ENCODE measurements around the gene NXPH4. TPM values are rescaled to one million over a fixed set of nuclear protein-coding genes. Genes with fewer than 3 reads are reported as not detected.

The NXPH4 gene
- total and polyA plus RNA-seq, 2 donors (not counting 1 experiment from before 2014, with no cell fraction given), result 3.5 to 8.6 TPM

DNA sequence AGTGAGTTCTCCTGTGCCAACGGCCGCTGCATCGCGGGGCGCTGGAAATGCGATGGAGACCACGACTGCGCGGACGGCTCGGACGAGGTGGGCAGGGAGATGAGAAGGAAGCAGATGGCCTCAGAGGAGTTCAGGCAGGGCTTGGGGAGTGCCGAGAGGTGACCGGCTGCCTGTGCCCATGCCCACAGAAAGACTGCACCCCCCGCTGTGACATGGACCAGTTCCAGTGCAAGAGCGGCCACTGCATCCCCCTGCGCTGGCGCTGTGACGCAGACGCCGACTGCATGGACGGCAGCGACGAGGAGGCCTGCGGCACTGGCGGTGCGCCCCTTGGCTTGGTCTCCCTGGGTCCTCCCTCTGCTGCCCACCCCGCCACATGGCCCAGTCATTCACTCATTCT lies 13.4 kb upstream of the NXPH4 start:
- DNase-seq (no peak), ATAC-seq (ENCODE audit: low read depth) (no peak)
- H3K27ac ChIP-seq (ENCODE audit: low read length in 2 of 2), result no peak overlapping the region
- no peaks in the 10 kb centered on the region for H3K4me1 Mint-ChIP-seq
- no peaks in the 10 kb centered on the region for H3K27me3 Mint-ChIP-seq
- TF ChIP-seq, protein P1, sequence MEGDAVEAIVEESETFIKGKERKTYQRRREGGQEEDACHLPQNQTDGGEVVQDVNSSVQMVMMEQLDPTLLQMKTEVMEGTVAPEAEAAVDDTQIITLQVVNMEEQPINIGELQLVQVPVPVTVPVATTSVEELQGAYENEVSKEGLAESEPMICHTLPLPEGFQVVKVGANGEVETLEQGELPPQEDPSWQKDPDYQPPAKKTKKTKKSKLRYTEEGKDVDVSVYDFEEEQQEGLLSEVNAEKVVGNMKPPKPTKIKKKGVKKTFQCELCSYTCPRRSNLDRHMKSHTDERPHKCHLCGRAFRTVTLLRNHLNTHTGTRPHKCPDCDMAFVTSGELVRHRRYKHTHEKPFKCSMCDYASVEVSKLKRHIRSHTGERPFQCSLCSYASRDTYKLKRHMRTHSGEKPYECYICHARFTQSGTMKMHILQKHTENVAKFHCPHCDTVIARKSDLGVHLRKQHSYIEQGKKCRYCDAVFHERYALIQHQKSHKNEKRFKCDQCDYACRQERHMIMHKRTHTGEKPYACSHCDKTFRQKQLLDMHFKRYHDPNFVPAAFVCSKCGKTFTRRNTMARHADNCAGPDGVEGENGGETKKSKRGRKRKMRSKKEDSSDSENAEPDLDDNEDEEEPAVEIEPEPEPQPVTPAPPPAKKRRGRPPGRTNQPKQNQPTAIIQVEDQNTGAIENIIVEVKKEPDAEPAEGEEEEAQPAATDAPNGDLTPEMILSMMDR (IDR thresholded peaks at IDR 0.05), result no peak
- TF ChIP-seq EZH2 (IDR thresholded peaks at IDR 0.05; ENCODE audit: borderline replicate concordance, insufficient read depth, low read depth, low read length, poor library complexity, severe bottlenecking), result no peak
- H3K9me3 Mint-ChIP-seq (ENCODE audit: insufficient read depth), result no peaks in the 10 kb centered on the region
- no peaks in the 10 kb centered on the region for H3K9me3 ChIP-seq (ENCODE audit: control extremely low read depth in 1 of 3, control insufficient read depth in 2 of 3, insufficient read depth in 1 of 3, low read length in 2 of 3)
- no peaks in the 10 kb centered on the region for H3K4me1 ChIP-seq (ENCODE audit: control insufficient read depth in 2 of 2, insufficient read depth in 2 of 2, low read length in 2 of 2)
- H3K9ac ChIP-seq (ENCODE audit: low read length), result no peak overlapping the region
- H3K27ac Mint-ChIP-seq, result no peak overlapping the region
- no peaks in the 10 kb centered on the region for H4K20me1 ChIP-seq (ENCODE audit: control insufficient read depth, insufficient read depth, low read length, poor library complexity, severe bottlenecking)
- no peaks in the 10 kb centered on the region for H3K36me3 ChIP-seq (replicated peaks in 1 of 2; ENCODE audit: control extremely low read depth in 1 of 2, control insufficient read depth in 1 of 2, extremely low read depth in 1 of 2, insufficient read depth in 2 of 2, low read length in 1 of 2)
- no peak overlapping the region for H3K4me3 Mint-ChIP-seq
- POLR2A ChIA-PET, result no interaction called here
- CTCF ChIA-PET, result interaction anchor here (0.6 kb wide), 1 partner anchor 836 kb away, joined by 4 read pairs; no protein-coding TSS in a partner anchor
- no peak overlapping the region for H3K4me3 ChIP-seq (ENCODE audit: control extremely low read depth in 1 of 5, extremely low read depth in 1 of 5, insufficient read depth in 1 of 5, low read depth in 2 of 5, low read length in 4 of 5)
- H3K4me2 ChIP-seq (replicated peaks; ENCODE audit: low read depth, low read length, poor library complexity, severe bottlenecking), result no peak overlapping the region
- WGBS (ENCODE audit: insufficient coverage), result 97% methylated on average over 28 of the region's 28 CpGs
- H3K27me3 ChIP-seq (replicated peaks in 1 of 4; ENCODE audit: control extremely low read depth in 1 of 4, control insufficient read depth in 3 of 4, insufficient read depth in 4 of 4, low read length in 3 of 4), result no peaks in the 10 kb centered on the region
- H3K79me2 ChIP-seq (ENCODE audit: control insufficient read depth, insufficient read depth, low read length), result no peaks in the 10 kb centered on the region
- intact Hi-C loops (cut with micrococcal nuclease), result no loop called here
- H2AFZ ChIP-seq (ENCODE audit: insufficient read depth, low read depth, low read length, poor library complexity, severe bottlenecking), result no peak overlapping the region

DNA sequence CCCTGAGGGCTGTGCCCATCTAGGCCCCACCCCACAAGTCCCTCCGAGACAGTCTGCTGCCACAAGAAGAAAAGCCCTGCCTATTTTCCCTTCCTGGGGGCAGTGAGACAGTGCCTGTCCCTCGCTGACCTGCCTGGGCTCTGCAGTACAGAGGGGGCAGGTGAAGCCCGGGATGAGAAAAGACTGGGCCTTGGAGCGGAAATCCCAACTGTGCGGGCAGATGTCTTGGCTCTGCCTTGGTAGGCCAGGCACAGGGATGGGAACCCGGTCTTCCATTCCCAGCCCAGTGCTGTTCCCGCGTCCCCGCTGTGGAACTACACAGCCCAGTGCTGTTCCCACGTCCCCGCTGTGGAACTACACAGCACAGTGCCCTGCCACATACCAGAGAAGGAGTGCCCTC lies 12.8 kb upstream of the NXPH4 start:
- 89% methylated on average over 11 of the region's 11 CpGs for WGBS (ENCODE audit: insufficient coverage)

More for the DNA sequence above, 12.8 kb upstream of the NXPH4 start:
- H3K4me3 ChIP-seq (ENCODE audit: control extremely low read depth in 1 of 5, extremely low read depth in 1 of 5, insufficient read depth in 1 of 5, low read depth in 2 of 5, low read length in 4 of 5), result no peak overlapping the region
- H3K27ac ChIP-seq (ENCODE audit: low read length in 2 of 2), result no peak overlapping the region
- no peak overlapping the region for H2AFZ ChIP-seq (ENCODE audit: insufficient read depth, low read depth, low read length, poor library complexity, severe bottlenecking)
- H3K36me3 ChIP-seq (replicated peaks in 1 of 2; ENCODE audit: control extremely low read depth in 1 of 2, control insufficient read depth in 1 of 2, extremely low read depth in 1 of 2, insufficient read depth in 2 of 2, low read length in 1 of 2), result no peaks in the 10 kb centered on the region
- H4K20me1 ChIP-seq (ENCODE audit: control insufficient read depth, insufficient read depth, low read length, poor library complexity, severe bottlenecking), result no peaks in the 10 kb centered on the region
- ATAC-seq (ENCODE audit: low read depth) (no peak), DNase-seq (no peak)
- no peaks in the 10 kb centered on the region for H3K27me3 ChIP-seq (replicated peaks in 1 of 4; ENCODE audit: control extremely low read depth in 1 of 4, control insufficient read depth in 3 of 4, insufficient read depth in 4 of 4, low read length in 3 of 4)
- H3K4me1 ChIP-seq (ENCODE audit: control insufficient read depth in 2 of 2, insufficient read depth in 2 of 2, low read length in 2 of 2), result no peaks in the 10 kb centered on the region
- CTCF ChIA-PET, result no interaction called here
- Mint-ChIP-seq H3K4me3 (no peak overlapping the region), H3K27ac (no peak overlapping the region), H3K27me3 (no peaks in the 10 kb centered on the region), H3K9me3 (ENCODE audit: insufficient read depth) (no peaks in the 10 kb centered on the region), H3K4me1 (no peaks in the 10 kb centered on the region)
- intact Hi-C loops (cut with micrococcal nuclease), result no loop called here
- no peak overlapping the region for H3K9ac ChIP-seq (ENCODE audit: low read length)
- no peak for TF ChIP-seq EZH2 (IDR thresholded peaks at IDR 0.05; ENCODE audit: borderline replicate concordance, insufficient read depth, low read depth, low read length, poor library complexity, severe bottlenecking)
- TF ChIP-seq, protein P1 (IDR thresholded peaks at IDR 0.05), result no peak
- POLR2A ChIA-PET, result no interaction called here
- no peaks in the 10 kb centered on the region for H3K9me3 ChIP-seq (ENCODE audit: control extremely low read depth in 1 of 3, control insufficient read depth in 2 of 3, insufficient read depth in 1 of 3, low read length in 2 of 3)
- H3K4me2 ChIP-seq (replicated peaks; ENCODE audit: low read depth, low read length, poor library complexity, severe bottlenecking), result no peak overlapping the region
- no peaks in the 10 kb centered on the region for H3K79me2 ChIP-seq (ENCODE audit: control insufficient read depth, insufficient read depth, low read length)

Measured in B cell (primary cell).